GM13976 (cell line): ENCODE results near the gene SOX30.

Experiments
- DNase-seq: peaks from one replicate; pipeline ENCODE4 v3.0.0; 2012; ENCODE audit warnings: low spot score
- in situ Hi-C: fragments of 300-500 bp; cut with MboI; formaldehyde crosslinking; loops from one replicate; pipeline ENCODE4 v1.12.0; 2022; ENCODE audit warnings: low sequenced_read_pairs, mixed read lengths, inconsistent platforms; ENCODE audit not compliant: unreplicated experiment
- TF ChIP-seq, protein P1 (sequence below): IDR thresholded peaks from 2 replicates; pipeline ENCODE4 v1.5.1; 2012; ENCODE audit warnings: borderline replicate concordance, mild to moderate bottlenecking; ENCODE audit not compliant: insufficient read depth; ENCODE audit errors: extremely low read depth, missing control alignments, control extremely low read depth

The SOX30 gene

DNA sequence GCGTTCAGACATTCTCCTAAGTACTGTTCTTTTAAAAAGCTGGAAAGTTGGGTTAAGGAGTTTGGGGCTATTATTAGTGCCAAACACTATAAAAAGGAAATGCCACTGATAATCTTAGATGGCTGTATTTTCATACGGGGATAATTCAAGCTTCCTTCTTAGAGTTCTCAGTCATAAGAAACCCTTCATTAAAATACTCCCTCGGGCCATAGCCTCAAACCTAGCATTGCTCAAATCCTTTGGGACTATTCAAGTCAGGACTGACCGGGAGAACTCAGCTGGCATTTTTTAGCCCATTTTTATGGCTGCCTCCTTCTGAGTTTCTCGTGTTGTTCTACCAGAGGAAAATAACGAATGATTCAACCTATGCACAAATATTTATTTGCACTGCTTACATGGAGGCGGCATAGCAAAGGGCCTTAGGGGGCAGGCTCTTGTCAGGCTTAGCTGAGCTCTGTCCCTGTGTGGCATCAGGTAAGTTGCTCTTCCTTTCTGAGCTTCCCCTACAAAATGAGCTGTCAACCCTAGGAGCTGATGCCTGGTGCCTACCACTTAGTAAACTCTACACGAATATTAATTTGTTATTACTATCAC, 43.2 kb downstream of the SOX30 start:
- in situ Hi-C loops = no loop called here
- TF ChIP-seq, protein P1, sequence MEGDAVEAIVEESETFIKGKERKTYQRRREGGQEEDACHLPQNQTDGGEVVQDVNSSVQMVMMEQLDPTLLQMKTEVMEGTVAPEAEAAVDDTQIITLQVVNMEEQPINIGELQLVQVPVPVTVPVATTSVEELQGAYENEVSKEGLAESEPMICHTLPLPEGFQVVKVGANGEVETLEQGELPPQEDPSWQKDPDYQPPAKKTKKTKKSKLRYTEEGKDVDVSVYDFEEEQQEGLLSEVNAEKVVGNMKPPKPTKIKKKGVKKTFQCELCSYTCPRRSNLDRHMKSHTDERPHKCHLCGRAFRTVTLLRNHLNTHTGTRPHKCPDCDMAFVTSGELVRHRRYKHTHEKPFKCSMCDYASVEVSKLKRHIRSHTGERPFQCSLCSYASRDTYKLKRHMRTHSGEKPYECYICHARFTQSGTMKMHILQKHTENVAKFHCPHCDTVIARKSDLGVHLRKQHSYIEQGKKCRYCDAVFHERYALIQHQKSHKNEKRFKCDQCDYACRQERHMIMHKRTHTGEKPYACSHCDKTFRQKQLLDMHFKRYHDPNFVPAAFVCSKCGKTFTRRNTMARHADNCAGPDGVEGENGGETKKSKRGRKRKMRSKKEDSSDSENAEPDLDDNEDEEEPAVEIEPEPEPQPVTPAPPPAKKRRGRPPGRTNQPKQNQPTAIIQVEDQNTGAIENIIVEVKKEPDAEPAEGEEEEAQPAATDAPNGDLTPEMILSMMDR = no peak
- no peak for DNase-seq

DNA sequence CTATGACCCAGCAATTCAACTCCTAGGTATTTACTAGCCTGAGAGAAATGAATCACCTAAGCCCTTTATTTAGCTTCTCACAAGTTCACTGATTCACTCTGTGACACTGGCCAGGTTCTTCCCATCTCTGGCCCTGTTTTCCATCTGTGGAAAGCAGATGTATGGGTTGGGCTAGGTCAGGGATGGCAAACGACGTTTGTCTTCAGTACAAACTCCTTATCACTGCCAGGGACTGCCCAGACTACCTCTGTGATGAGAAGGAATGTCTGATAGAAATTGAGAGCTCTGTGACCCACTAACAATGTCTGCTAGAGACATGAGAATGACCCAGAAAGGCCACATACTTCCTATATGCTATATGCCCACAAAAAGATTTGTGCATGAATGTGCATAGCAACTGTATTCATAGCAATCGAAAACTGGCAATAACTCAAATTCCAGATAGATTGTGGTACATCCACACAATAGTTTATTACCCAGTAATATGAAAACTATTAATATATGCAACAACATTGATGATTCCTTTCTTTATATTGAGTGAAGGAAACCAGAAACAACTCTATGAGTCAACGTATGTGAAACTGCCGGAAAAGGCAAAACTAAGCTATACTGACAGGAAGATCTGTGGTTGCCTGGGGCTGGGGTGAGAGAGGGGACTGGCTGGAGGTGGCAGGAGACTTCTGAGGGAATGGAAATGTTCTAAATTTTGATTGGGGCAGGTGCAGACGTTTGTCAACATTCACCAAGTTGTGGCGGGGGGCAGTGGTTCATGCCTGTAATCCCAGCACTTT, 44.7 kb downstream of the SOX30 start:
- TF ChIP-seq, protein P1 = no peak
- no peak for DNase-seq
- in situ Hi-C loops = no loop called here

DNA sequence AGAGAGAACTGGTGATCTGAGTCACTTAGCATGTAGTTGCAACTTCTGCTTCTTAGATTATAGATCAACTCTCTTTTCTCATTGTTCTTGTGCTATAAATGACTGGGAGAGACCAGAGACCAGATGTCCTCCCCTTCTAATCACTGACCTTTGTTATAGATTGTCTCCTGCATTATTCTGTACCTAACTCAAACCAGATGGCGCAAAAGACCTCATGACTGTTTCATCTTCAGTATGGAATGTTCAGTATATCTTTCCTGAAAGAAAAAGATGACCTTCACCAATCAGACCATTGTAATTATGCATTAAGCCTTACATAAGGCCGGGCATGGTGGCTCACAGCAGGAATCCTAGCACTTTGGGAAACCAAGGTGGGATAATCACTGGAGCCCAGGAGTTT, 46.2 kb downstream of the SOX30 start:
- no peak for DNase-seq
- in situ Hi-C loops = no loop called here
- TF ChIP-seq, protein P1 = no peak

DNA sequence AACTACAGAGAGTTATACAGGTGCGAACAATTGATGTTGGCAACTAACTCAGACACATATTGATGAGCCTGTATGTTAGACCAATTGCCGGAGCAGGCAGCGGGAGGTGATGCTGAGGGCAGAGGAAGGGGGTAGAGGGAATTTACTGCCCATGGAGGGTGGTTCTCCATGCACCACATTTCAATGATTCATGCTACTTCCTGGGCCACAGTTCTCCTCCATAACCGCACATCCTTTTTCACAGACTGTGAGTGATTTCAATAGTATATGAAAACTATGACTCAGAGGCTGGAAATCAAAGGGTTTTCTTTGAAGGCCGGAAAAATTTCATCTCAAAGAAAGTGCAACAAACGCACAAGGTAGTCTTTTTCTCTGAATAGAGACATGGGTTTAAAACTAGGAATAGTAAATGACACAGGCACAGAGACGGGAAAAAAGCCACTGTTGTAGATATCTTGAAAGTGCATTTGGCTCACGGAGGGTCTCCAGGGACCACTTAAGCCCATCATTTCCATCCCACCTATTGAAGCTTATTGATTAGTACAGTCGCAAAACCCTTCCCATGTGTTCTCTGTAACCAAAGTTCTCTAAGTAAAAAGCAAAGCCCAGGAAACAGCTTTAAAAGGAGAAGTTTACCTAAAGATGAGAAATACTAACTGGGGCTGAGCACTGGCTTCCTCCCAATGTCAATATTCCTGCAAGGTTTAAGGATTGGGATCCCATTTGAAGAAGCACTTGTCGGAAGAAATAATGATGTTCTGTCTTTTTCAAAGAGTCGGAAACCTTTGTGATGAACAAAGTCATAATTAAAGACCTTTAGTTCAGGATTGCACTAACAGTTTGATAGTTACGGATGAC, 48.7 kb downstream of the SOX30 start:
- DNase-seq = no peak
- TF ChIP-seq, protein P1 = no peak
- in situ Hi-C loops = no loop called here

DNA sequence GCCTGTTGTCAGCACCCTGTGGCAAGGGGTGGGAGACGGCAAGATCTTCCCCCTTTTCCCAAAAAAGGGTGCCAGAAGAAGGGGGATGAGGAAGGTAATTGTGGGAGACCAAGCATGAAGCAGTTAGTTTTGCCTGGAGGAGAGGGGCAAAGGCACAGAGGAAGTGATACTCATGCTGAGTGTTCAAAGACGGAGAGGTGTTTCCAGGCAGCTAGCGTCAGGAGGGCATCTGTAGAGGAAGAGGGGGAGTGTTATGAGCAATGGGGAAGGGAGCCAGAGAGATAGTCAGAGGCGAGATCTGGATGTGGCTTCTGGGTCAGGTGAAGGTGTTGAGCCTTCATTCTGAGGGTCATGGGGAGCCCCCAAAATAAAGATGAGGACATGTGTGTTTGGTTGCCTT, 49.7 kb downstream of the SOX30 start:
- TF ChIP-seq, protein P1 = no peak
- in situ Hi-C loops = no loop called here
- no peak for DNase-seq

DNA sequence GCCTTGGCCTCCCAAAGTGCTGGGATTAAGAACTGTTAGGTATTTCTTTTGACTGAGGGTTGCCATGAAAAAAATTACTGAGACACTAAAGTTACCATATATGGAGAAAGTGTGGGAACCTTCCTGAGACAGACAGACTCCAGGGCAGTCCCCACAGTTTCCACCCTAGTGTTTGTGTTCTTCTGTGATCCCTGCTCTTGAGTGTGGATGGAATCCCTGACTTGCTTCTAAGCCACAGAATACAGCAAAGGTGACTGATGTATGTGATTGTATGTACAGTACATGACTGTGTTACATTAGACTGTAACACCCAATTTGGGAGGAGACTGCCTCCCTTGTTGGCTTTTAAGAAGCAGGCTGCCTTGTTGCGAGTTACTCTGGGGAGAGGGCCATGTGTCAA, 52.0 kb downstream of the SOX30 start:
- in situ Hi-C loops = no loop called here
- no peak for DNase-seq
- TF ChIP-seq, protein P1 = no peak
